Right lobe of liver (tissue), 6 donors: ENCODE results near the gene DNAJC24. TPM values are rescaled to one million over a fixed set of nuclear protein-coding genes. Genes with fewer than 3 reads are reported as not detected.

ENCODE experiments used
- ATAC-seq, 4 donors: fragments of 200-7000 bp; cut with Tn5 transposase; one replicate each; pipeline ENCODE4 v1.9.1; 2020; ENCODE audit warnings: mild to moderate bottlenecking in 4 of 4, moderate library complexity in 4 of 4
- DNase-seq, 3 donors: peaks; one replicate each; pipeline ENCODE4 v3.0.0-alpha.2; 2020
- H3K27ac ChIP-seq, 3 donors: fragments of 200-600 bp; one replicate each; pipeline ENCODE4 v1.8.0; 2022
- H3K27me3 ChIP-seq, 2 donors: fragments of 200-600 bp; one replicate each; pipeline ENCODE4 v1.8.0; 2022
- H3K36me3 ChIP-seq, 4 donors: fragments of 200-600 bp; sonication (generic) in 1 of 4; one replicate each; pipeline versions ENCODE4 v1.5.1 to v1.8.0; 2017 to 2022; ENCODE audit warnings: control low read depth in 1 of 4
- H3K4me1 ChIP-seq, 4 donors: fragments of 200-600 bp; sonication (generic) in 1 of 4; one replicate each; pipeline versions ENCODE4 v1.5.1 to v1.8.0; 2017 to 2022; ENCODE audit warnings: control low read depth in 1 of 4
- H3K4me3 ChIP-seq, 3 donors: fragments of 200-600 bp; one replicate each; pipeline ENCODE4 v1.8.0; 2022
- H3K9me3 ChIP-seq, 4 donors: fragments of 200-600 bp; sonication (generic) in 1 of 4; one replicate each; pipeline versions ENCODE4 v1.5.1 to v1.8.0; 2017 to 2022; ENCODE audit warnings: control low read depth in 1 of 4
- POLR2A ChIP-seq: fragments of 450-650 bp; IDR thresholded peaks from one replicate; pipeline ENCODE4 v1.6.1; 2017; ENCODE audit warnings: antibody characterized with exemption, mild to moderate bottlenecking
- WGBS: methylation state at CpG from one replicate; pipeline ENCODE4 v1.1.6; 2018; ENCODE audit warnings: low coverage, low lambda C conversion rate; ENCODE audit not compliant: insufficient coverage; ENCODE audit errors: missing lambda C conversion rate; 5-methylcytosine and 5-hydroxymethylcytosine counted together
- intact Hi-C, 2 donors: fragments of 100-400 bp; cut with DNase I; formaldehyde crosslinking; loops; one replicate each; pipeline versions ENCODE4 v1.11.2 to v1.14.1; 2022
- total RNA-seq, 6 experiments: library from RNA; depleted of rRNA in 2 of 6; stranded (reverse); fragments of >200 nt in 2 of 6; fragmentation: NEBNext Ultra II Directional in 3 of 6; extraction: Animal tissue kit (Norgen Biotek cat#: 25700) in 3 of 6; gene quantifications; one replicate each; pipeline versions ENCODE4 v1.1.0 to v1.2.4, GENCODE V29; 2016 to 2023
- TF ChIP-seq, protein P1 (sequence below), 4 donors: fragments of 200-600 bp in 3 of 4; fragments of 450-650 bp in 1 of 4; IDR thresholded peaks; one replicate each; pipeline versions ENCODE4 v1.5.1 to v1.8.0; 2016 to 2022; ENCODE audit warnings: antibody characterized with exemption in 4 of 4, mild to moderate bottlenecking in 2 of 4
- donor health status: DM: no; HTN: yes; CAD: no.
- donor health status: DM: no; HTN: no; CAD: no.
- donor health status: DM: no; HTN: no; CAD: no.
- donor health status: DM: no; HTN: yes; CAD: no.
- donor health status: DM: no; HTN: yes; CAD: no.

DNAJC24 gene
- total RNA-seq, 6 experiments from 2014 or later = 3.9 to 12.4 (median 7.2) TPM

DNA sequence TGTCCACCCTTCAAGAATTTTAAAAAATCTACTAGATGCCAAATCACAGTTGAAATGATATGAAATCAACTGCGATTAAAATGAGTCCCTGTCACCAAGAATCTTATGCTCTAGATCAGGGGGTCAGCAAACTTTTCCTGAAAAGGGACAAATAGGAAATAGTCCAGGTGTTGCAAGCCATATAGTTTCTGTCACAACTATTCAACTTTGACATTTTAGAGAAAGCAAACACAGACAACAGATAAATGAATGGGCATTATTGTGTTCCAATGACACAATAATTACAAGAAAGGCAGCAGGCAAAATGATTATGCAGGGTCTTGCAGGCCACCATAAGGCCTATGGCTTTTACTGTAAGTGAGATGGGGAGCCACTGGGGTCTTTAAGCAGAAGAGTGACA lies 81.2 kb downstream of the DNAJC24 start:
- 100% methylated on average over 1 of the region's 1 CpG for WGBS
- intact Hi-C loops = no loop called here
- no peaks in the 10 kb centered on the region for H3K9me3 ChIP-seq

DNA sequence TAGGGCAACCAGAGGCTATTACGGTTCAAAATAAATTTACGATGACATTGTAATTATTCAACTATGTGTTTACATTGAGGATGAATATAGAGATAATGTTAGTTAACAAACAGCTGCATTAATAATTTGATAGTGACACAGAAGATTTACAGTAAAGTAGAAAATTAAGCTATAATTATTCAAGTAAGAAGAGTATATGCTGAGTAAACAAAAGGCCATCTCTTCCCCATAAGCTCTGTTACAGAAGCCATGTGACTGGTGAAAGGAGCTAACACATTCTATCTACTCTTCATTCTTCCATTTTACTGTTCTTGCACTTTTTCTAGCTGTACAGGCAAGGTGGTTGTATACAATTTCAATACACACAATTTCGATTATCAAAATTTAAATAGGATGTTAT lies 85.5 kb downstream of the DNAJC24 start:
- 85% methylated on average over 3 of the region's 3 CpGs for WGBS
- no peak overlapping the region for H3K4me3 ChIP-seq
- no peaks in the 10 kb centered on the region for H3K36me3 ChIP-seq
- no peaks in the 10 kb centered on the region for H3K4me1 ChIP-seq
- no peak overlapping the region for H3K27ac ChIP-seq
- no peak for ATAC-seq
- intact Hi-C loops = no loop called here
- DNase-seq = no peak
- TF ChIP-seq, protein P1, sequence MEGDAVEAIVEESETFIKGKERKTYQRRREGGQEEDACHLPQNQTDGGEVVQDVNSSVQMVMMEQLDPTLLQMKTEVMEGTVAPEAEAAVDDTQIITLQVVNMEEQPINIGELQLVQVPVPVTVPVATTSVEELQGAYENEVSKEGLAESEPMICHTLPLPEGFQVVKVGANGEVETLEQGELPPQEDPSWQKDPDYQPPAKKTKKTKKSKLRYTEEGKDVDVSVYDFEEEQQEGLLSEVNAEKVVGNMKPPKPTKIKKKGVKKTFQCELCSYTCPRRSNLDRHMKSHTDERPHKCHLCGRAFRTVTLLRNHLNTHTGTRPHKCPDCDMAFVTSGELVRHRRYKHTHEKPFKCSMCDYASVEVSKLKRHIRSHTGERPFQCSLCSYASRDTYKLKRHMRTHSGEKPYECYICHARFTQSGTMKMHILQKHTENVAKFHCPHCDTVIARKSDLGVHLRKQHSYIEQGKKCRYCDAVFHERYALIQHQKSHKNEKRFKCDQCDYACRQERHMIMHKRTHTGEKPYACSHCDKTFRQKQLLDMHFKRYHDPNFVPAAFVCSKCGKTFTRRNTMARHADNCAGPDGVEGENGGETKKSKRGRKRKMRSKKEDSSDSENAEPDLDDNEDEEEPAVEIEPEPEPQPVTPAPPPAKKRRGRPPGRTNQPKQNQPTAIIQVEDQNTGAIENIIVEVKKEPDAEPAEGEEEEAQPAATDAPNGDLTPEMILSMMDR (IDR thresholded peaks at IDR 0.05) = no peak
- TF ChIP-seq POLR2A = no peak
- H3K9me3 ChIP-seq = no peaks in the 10 kb centered on the region
- no peaks in the 10 kb centered on the region for H3K27me3 ChIP-seq

More for the DNA sequence above, 81.2 kb downstream of the DNAJC24 start:
- Histone ChIP-seq H3K36me3 (no peaks in the 10 kb centered on the region), H3K4me3 (no peak overlapping the region), H3K27ac (no peak overlapping the region), H3K4me1 (no peaks in the 10 kb centered on the region), H3K27me3 (no peaks in the 10 kb centered on the region)
- ATAC-seq (no peak), DNase-seq (no peak)
- TF ChIP-seq POLR2A = no peak
- TF ChIP-seq, protein P1 (IDR thresholded peaks at IDR 0.05) = no peak

DNA sequence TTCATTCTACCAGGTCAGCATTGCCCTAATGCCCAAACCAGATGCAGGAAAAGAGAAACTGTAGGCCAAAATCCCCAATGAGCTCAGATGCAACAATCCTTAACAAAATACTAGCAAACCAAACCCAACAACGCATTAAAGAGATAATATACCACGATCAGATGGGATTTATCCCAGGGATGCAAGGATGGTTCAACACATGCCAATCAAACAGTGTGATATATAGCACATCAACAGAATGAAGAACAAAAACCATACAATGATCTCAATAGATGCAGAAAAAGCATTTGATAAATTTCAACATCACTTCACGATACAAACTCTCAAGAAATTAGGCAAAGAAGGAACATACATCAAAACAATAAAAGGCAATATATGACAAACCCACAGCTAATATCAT lies 94.8 kb downstream of the DNAJC24 start:
- TF ChIP-seq POLR2A = no peak
- TF ChIP-seq, protein P1 (IDR thresholded peaks at IDR 0.05) = no peak
- intact Hi-C loops = no loop called here
- Histone ChIP-seq H3K27me3 (no peaks in the 10 kb centered on the region), H3K9me3 (no peaks in the 10 kb centered on the region), H3K27ac (no peak overlapping the region), H3K4me3 (no peak overlapping the region), H3K36me3 (no peaks in the 10 kb centered on the region), H3K4me1 (no peaks in the 10 kb centered on the region)
- DNase-seq (no peak), ATAC-seq (no peak)
- WGBS = 80% methylated on average over 3 of the region's 3 CpGs

DNA sequence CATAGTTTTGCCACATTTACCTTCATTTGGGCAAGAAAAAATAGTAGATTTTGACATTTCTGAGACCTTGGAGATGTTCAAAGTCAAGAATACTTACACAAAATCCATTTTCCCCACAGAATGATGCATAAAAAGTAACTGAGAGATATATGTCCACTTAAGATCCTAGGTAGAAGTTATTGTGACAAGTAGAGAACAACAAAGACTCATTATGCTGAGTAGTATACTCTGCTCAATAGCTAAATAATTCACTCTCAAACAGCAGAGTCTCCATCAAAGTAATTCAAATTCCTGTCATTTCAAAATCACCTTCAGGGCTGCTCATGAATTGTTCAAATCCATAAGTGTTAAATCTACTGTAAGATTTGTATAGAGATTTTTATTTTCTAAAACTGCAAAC lies 104.4 kb downstream of the DNAJC24 start:
- intact Hi-C loops = no loop called here
- TF ChIP-seq, protein P1 (IDR thresholded peaks at IDR 0.05) = no peak
- no peak for TF ChIP-seq POLR2A
- Histone ChIP-seq H3K27ac (no peak overlapping the region), H3K4me3 (no peak overlapping the region), H3K4me1 (no peaks in the 10 kb centered on the region), H3K27me3 (no peaks in the 10 kb centered on the region), H3K36me3 (no peaks in the 10 kb centered on the region), H3K9me3 (no peaks in the 10 kb centered on the region)
- DNase-seq (no peak), ATAC-seq (no peak)
